Fibroblast of mammary gland (primary cell): ENCODE measurements around the gene LARP1.
A peak's percentile ranks its signal among the peaks of the same experiment; 100 is the strongest.

ENCODE experiments used
- DNase-seq: peaks from one replicate; pipeline ENCODE4 v3.0.0-alpha.2; 2010; ENCODE audit warnings: low read depth
- H3K4me3 ChIP-seq: 2 replicates; pipeline ENCODE4 v1.5.1; 2011; ENCODE audit warnings: low read depth, mild to moderate bottlenecking, low read length, moderate library complexity; ENCODE audit not compliant: control insufficient read depth
- TF ChIP-seq, protein P1 (sequence below): conservative IDR thresholded peaks from 2 replicates; pipeline ENCODE4 v1.5.1; 2011; ENCODE audit warnings: low read depth, low read length, inconsistent platforms; ENCODE audit not compliant: control insufficient read depth, insufficient read depth

LARP1 gene

DNA sequence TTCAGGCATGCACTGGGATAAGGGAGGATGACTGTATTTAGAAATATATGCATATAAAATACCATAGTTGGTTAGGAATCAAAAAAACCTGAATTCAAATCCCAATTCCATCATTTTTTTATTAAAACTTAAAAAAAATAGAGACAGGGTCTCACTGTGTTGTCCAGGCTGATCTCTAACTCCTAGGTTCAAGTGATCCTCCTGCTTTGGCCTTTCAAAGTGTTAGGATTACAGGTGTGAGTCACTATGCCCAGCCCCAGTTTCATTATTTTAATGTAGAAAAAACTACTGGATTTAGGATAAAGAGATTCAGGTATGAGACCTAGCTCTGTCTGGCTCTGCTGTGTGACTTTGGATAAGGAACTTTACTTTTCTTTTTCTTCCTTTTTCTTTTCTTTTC, 3.3 kb upstream of the LARP1 start:
- H3K4me3 ChIP-seq: no peak overlapping the region
- DNase-seq: no peak
- TF ChIP-seq, protein P1, sequence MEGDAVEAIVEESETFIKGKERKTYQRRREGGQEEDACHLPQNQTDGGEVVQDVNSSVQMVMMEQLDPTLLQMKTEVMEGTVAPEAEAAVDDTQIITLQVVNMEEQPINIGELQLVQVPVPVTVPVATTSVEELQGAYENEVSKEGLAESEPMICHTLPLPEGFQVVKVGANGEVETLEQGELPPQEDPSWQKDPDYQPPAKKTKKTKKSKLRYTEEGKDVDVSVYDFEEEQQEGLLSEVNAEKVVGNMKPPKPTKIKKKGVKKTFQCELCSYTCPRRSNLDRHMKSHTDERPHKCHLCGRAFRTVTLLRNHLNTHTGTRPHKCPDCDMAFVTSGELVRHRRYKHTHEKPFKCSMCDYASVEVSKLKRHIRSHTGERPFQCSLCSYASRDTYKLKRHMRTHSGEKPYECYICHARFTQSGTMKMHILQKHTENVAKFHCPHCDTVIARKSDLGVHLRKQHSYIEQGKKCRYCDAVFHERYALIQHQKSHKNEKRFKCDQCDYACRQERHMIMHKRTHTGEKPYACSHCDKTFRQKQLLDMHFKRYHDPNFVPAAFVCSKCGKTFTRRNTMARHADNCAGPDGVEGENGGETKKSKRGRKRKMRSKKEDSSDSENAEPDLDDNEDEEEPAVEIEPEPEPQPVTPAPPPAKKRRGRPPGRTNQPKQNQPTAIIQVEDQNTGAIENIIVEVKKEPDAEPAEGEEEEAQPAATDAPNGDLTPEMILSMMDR: no peak

DNA sequence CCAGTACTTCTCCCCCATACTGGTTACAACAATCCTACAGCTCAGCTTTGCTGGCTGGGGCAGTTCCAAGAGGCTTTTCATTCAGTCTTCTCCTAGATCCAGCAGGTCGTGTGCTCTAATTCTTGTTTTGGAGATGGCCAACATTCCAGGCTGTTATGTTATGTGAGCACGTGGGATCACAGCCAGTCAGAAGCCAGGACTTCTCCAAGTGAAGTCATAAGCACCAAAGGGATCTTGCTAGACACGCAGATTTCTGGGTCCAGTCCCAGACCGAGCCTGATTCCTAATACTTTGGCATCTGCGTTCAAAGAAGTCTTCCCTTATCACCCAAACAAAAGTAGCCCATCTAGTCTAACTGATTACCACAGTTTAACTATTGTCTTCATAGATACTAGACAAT, 1.4 kb upstream of the LARP1 start:
- H3K4me3 ChIP-seq: no peak overlapping the region
- TF ChIP-seq, protein P1: no peak
- peak; percentile 93 for DNase-seq

GRCh38 chr5:154754460-154755360, 467 bp upstream of the LARP1 start:
- peak; percentile 98 for DNase-seq
- TF ChIP-seq, protein P1: peak; percentile 26
- peak overlapping the region; percentile 91 for H3K4me3 ChIP-seq

DNA sequence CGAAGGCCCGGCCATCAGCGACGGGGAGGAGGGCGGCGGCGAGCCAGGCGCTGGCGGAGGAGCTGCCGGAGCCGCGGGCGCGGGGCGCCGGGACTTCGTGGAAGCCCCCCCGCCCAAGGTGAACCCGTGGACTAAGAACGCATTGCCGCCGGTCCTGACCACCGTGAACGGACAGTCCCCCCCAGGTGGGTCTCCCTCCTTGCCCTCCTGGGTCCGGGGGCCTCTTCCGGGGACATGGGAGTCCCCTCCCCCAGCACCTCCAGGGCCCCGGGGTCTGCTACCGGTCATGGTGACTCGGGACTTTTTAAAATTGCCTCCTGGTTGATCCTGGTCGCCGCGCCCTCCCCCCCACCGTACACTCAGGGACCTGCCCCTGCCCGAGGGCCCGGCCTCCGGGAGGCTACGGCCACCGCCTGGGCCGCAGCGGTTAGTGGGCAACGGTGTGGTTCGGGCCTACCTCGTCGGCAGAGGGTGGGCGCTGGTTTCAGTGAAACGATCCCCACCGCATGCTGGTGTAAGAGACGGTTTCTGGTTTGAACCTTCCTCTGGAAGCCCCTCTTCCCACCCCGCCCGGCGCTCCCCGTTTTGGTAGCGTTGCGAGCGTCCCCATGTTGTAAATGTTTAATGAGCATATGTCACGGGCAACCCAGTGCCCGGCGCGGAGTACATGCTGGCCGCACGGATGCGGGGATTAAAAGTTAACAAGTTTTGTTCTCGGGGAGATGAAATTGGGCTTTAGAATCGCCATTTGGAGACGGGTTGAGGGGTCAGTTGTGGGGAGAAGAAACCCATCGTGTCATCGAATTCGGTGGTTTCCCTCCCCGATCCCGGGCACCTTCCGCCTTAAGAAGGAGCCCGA, 1.1 kb downstream of the LARP1 start:
- TF ChIP-seq, protein P1: no peak
- H3K4me3 ChIP-seq: peak overlapping the region; percentile 91
- DNase-seq: no peak

DNA sequence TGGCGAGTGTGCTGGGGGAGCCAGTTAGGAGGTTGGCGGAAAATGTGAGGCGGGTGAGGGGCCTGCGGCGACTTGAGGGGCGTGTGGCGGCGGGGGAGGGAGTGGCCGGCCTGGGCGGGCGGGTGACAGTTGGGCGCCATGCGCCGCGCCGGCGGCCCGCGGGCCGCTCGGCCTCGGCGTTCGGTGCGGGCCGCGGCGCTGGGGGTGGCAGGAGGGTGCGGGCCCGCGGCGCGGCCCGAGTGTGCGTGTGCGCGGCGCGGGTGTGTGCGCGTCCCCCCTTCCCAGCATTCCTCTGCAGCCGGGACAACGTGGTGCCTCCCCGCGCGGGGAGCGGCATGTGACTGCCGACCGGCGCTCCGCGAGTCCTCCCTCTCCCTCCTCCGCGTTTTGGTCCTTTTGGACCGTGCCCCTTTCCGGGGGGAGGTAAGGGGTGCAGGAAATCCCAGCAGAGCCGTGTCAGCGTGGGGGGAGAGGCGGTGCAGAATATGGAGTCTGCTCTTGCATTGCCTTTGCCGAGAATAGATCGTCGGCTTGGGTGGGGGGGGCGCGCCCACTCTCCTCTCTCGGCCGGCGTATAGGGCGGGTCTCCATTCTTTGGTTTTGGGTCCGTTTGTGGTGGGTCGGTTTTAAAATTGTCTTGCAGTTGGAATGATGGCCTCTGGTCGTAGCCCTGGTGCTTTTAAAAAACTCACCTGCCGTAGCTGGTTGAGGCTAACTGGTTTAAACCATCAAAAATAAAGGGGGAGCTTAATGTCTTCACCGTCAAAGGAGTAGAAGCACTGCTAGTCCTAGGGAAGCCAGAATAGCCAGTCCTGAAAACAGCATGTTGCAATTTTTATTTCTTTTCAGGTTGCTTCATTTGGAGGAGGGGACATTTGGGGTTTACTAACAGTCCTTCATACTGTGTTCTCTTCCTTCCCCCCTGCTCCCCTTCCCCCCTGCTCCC, 2.0 kb downstream of the LARP1 start:
- TF ChIP-seq, protein P1: no peak
- DNase-seq: no peak

More for the DNA sequence above, 2.0 kb downstream of the LARP1 start:
- peak overlapping the region; percentile 91 for H3K4me3 ChIP-seq
